Sigmoid colon (tissue), 4 donors: ENCODE results near the gene MYCL.
"Not testable (repeated sequence)": the region's sequence is repeated elsewhere in the genome, so short reads cannot be mapped to it uniquely, and the experiment has no call there.

Source experiments
- CTCF ChIP-seq, 4 experiments: fragments of 450-650 bp in 3 of 4; fragments of 200-600 bp in 1 of 4; IDR thresholded peaks; one replicate each; pipeline ENCODE4 v1.5.1; 2016 to 2019; ENCODE audit warnings: antibody characterized with exemption in 4 of 4, mild to moderate bottlenecking in 3 of 4, moderate library complexity in 2 of 4
- EP300 ChIP-seq, 4 donors: sonication (generic); formaldehyde crosslinking; IDR thresholded peaks; one replicate each; pipeline ENCODE4 v1.6.1; 2017; ENCODE audit warnings: antibody characterized with exemption in 4 of 4
- POLR2A ChIP-seq, 2 donors: fragments of 450-650 bp; IDR thresholded peaks; one replicate each; pipeline ENCODE4 v1.6.1; 2016; ENCODE audit warnings: antibody characterized with exemption in 2 of 2, mild to moderate bottlenecking in 2 of 2, moderate library complexity in 2 of 2
- POLR2AphosphoS5 ChIP-seq, 4 donors: sonication (generic); formaldehyde crosslinking; IDR thresholded peaks; one replicate each; pipeline ENCODE4 v1.6.1; 2017; ENCODE audit warnings: antibody characterized with exemption in 4 of 4

- TF ChIP-seq CTCF, EP300, POLR2A, POLR2AphosphoS5 (IDR thresholded peaks at IDR 0.05): not testable (repeated sequence)
These were observed 30.7 kb downstream of the MYCL start for GRCh38 chr1:39871043-39871442.
